VCaP (cell line): Measurements from ENCODE around the gene CNOT2.

Source experiments
- H3K27ac ChIP-seq: fragments of 450-650 bp; 2 replicates; pipeline ENCODE4 v1.5.1; 2017
- TF ChIP-seq, protein P1 (sequence below): fragments of 450-650 bp; conservative IDR thresholded peaks from 2 replicates; pipeline ENCODE4 v1.5.1; 2017; ENCODE audit warnings: mild to moderate bottlenecking, moderate library complexity

Gene CNOT2

DNA sequence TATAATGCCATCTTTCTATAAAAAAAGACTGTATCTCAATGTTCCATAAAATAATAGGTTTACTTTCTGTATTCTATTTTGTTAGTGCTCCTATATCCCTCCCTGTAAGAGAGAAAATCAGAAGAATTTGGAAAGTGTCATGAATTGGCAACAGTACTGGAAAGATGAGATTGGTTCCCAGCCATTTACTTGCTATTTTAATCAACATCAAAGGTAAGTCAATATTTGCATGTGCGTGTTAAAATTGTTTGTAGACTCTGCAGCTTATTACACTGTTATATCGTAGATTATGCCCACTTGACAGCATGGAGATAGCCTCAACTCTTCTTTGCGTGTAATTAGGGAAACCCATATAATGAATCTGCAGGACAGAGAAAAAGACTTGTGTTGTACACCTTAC is 156.9 kb downstream of the CNOT2 start:
- TF ChIP-seq, protein P1, sequence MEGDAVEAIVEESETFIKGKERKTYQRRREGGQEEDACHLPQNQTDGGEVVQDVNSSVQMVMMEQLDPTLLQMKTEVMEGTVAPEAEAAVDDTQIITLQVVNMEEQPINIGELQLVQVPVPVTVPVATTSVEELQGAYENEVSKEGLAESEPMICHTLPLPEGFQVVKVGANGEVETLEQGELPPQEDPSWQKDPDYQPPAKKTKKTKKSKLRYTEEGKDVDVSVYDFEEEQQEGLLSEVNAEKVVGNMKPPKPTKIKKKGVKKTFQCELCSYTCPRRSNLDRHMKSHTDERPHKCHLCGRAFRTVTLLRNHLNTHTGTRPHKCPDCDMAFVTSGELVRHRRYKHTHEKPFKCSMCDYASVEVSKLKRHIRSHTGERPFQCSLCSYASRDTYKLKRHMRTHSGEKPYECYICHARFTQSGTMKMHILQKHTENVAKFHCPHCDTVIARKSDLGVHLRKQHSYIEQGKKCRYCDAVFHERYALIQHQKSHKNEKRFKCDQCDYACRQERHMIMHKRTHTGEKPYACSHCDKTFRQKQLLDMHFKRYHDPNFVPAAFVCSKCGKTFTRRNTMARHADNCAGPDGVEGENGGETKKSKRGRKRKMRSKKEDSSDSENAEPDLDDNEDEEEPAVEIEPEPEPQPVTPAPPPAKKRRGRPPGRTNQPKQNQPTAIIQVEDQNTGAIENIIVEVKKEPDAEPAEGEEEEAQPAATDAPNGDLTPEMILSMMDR = no peak
- no peak overlapping the region for H3K27ac ChIP-seq

DNA sequence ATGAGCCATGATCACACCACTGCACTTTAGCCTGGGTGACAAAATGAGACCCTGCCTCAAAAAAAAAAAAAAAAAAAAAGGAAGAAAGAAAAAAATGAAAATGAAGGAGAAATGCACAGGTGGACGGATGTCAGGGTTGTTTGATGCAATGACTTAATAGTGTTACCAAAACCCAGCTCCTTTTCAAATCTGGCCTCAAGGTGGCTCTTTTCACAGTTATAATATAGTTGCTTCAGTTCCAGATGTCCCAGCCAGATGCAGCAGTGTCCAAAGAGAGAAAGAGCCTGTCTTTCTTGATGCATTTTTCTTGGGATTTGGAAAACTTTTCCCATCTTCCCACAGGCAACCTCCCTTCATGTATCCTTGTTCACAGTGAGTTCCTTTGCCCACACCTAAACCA is 159.4 kb downstream of the CNOT2 start:
- TF ChIP-seq, protein P1 = peak; percentile 40; the same call in 1 of the 2 replicates
- no peak overlapping the region for H3K27ac ChIP-seq

DNA sequence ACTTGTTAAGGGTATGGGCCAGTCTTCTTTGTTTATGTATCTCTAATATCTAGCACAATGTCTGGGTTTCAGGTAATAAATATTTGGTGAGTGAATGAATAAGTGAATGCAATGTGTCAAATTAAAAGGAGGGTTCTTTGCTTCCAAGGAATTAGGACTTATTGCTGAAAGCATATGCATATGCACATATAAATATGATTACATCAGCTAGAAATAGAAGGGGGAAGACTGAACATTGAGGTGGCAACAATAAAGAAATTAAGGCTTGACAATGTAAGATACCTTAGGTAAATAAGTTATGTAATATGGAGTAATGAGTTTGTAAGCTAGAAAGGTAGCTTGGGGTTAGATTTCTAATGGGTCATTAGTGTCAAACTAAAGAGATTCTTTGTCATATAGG is 160.6 kb downstream of the CNOT2 start:
- no peak overlapping the region for H3K27ac ChIP-seq
- TF ChIP-seq, protein P1 = no peak
